B cell (primary cell): Measurements from ENCODE around the gene DYNLL1. TPM values are rescaled to one million over a fixed set of nuclear protein-coding genes. Genes with fewer than 3 reads are reported as not detected.

ENCODE experiments used
- ATAC-seq: fragments of 200-7000 bp; cut with Tn5 transposase; one replicate; pipeline ENCODE4 v1.10.0; 2021; ENCODE audit warnings: low read depth, mild to moderate bottlenecking, moderate number of reproducible peaks, moderate library complexity
- CTCF ChIA-PET: fragments of 350-600 bp; sonication (Branson Sonifier 250); formaldehyde crosslinking; loops from one replicate; lab custom pipeline; 2021; ENCODE audit warnings: antibody characterized with exemption, inconsistent platforms; lab: Charles Lee
- POLR2A ChIA-PET: fragments of 350-600 bp; sonication (Branson Sonifier 250); formaldehyde crosslinking; loops from one replicate; lab custom pipeline; 2021; ENCODE audit warnings: antibody characterized with exemption; lab: Charles Lee
- DNase-seq: peaks from one replicate; pipeline ENCODE4 v3.0.0; 2013
- H2AFZ ChIP-seq: 2 replicates; pipeline ENCODE4 v1.6.1; 2012; ENCODE audit warnings: mild to moderate bottlenecking, low read depth, low read length; ENCODE audit not compliant: insufficient read depth, poor library complexity, severe bottlenecking
- H3K27ac ChIP-seq, 2 donors: 1 replicate in 1 of 2; 2 replicates in 1 of 2; pipeline ENCODE4 v1.5.1; 2012 to 2013; ENCODE audit warnings: low read length in 2 of 2, mild to moderate bottlenecking in 2 of 2, moderate library complexity in 1 of 2
- H3K27me3 ChIP-seq, 4 experiments: fragments of 200-600 bp in 1 of 4; sonication (generic) in 1 of 4; replicated peaks in 1 of 4; 1 replicate in 2 of 4; 2 replicates in 2 of 4; pipeline versions ENCODE4 v1.6.1 to v1.7.0; 2013 to 2016; ENCODE audit warnings: low read length in 3 of 4, mild to moderate bottlenecking in 2 of 4, mixed read lengths in 1 of 4, moderate library complexity in 1 of 4; ENCODE audit not compliant: insufficient read depth in 4 of 4, control insufficient read depth in 3 of 4; ENCODE audit errors: control extremely low read depth in 1 of 4
- H3K36me3 ChIP-seq, 2 experiments: replicated peaks in 1 of 2; 1 replicate in 1 of 2; 2 replicates in 1 of 2; pipeline versions ENCODE4 v1.6.1 to v1.7.1; 2013; ENCODE audit warnings: low read length in 1 of 2; ENCODE audit not compliant: insufficient read depth in 2 of 2, control insufficient read depth in 1 of 2; ENCODE audit errors: control extremely low read depth in 1 of 2, extremely low read depth in 1 of 2
- H3K4me1 ChIP-seq, 2 donors: fragments of 200-600 bp in 1 of 2; sonication (generic) in 1 of 2; 1 replicate in 1 of 2; 2 replicates in 1 of 2; pipeline versions ENCODE4 v1.5.1 to v1.6.1; 2013 to 2017; ENCODE audit warnings: low read length in 2 of 2; ENCODE audit not compliant: control insufficient read depth in 2 of 2, insufficient read depth in 2 of 2
- H3K4me2 ChIP-seq: replicated peaks from 2 replicates; pipeline ENCODE3; 2012; ENCODE audit warnings: mild to moderate bottlenecking, low read depth, low read length; ENCODE audit not compliant: poor library complexity, severe bottlenecking
- H3K4me3 ChIP-seq, 5 experiments: fragments of 200-600 bp in 1 of 5; sonication (generic) in 1 of 5; 1 replicate in 3 of 5; 2 replicates in 2 of 5; pipeline versions ENCODE4 v1.5.1 to v1.7.0; 2011 to 2016; ENCODE audit warnings: low read length in 4 of 5, mild to moderate bottlenecking in 4 of 5, low read depth in 2 of 5, control low read depth in 1 of 5, moderate library complexity in 1 of 5; ENCODE audit not compliant: insufficient read depth in 1 of 5; ENCODE audit errors: control extremely low read depth in 1 of 5, extremely low read depth in 1 of 5
- H3K79me2 ChIP-seq: fragments of 200-600 bp; sonication (generic); one replicate; pipeline ENCODE4 v1.6.0; 2016; ENCODE audit warnings: low read length; ENCODE audit not compliant: control insufficient read depth, insufficient read depth
- H3K9ac ChIP-seq: fragments of 200-600 bp; sonication (generic); 2 replicates; pipeline ENCODE4 v1.6.1; 2017; ENCODE audit warnings: mild to moderate bottlenecking, low read length, moderate library complexity
- H3K9me3 ChIP-seq, 3 donors: one replicate each; pipeline versions ENCODE4 v1.6.1 to v1.7.1; 2013; ENCODE audit warnings: low read length in 2 of 3; ENCODE audit not compliant: control insufficient read depth in 2 of 3, insufficient read depth in 1 of 3; ENCODE audit errors: control extremely low read depth in 1 of 3
- H4K20me1 ChIP-seq: 2 replicates; pipeline ENCODE4 v1.6.0; 2012; ENCODE audit warnings: mild to moderate bottlenecking, low read length; ENCODE audit not compliant: insufficient read depth, control insufficient read depth, poor library complexity, severe bottlenecking
- H3K27ac Mint-ChIP-seq: one replicate; pipeline ENCODE4 v1.8.0; 2021; ENCODE audit warnings: mixed read lengths
- H3K27me3 Mint-ChIP-seq: one replicate; pipeline ENCODE4 v1.8.0; 2021; ENCODE audit warnings: mixed read lengths
- H3K4me1 Mint-ChIP-seq: one replicate; pipeline ENCODE4 v1.8.0; 2021; ENCODE audit warnings: mixed read lengths
- H3K4me3 Mint-ChIP-seq: one replicate; pipeline ENCODE4 v1.8.0; 2021; ENCODE audit warnings: mixed read lengths
- H3K9me3 Mint-ChIP-seq: one replicate; pipeline ENCODE4 v1.8.0; 2022; ENCODE audit warnings: mixed read lengths; ENCODE audit not compliant: insufficient read depth
- CTCF ChIP-seq: fragments of 200-600 bp; IDR thresholded peaks from one replicate; pipeline ENCODE4 v1.8.0; 2022; ENCODE audit warnings: antibody characterized with exemption, mild to moderate bottlenecking
- EZH2 ChIP-seq: IDR thresholded peaks from 2 replicates; pipeline ENCODE4 v1.6.1; 2012; ENCODE audit warnings: borderline replicate concordance, low read depth, mild to moderate bottlenecking, moderate library complexity, low read length; ENCODE audit not compliant: insufficient read depth, poor library complexity, severe bottlenecking
- WGBS: methylation state at CpG from one replicate; pipeline ENCODE4 v1.1.5; 2013; ENCODE audit warnings: missing lambda C conversion rate; ENCODE audit not compliant: insufficient coverage; 5-methylcytosine and 5-hydroxymethylcytosine counted together
- intact Hi-C: fragments of 100-400 bp; cut with micrococcal nuclease; formaldehyde crosslinking; loops from one replicate; pipeline ENCODE4 v1.10.0; 2022
- polyA plus RNA-seq: library from polyadenylated mRNA; depleted of rRNA; stranded (reverse); fragments of >200 nt; gene quantifications from 2 replicates; pipeline ENCODE4 v1.2.3, GENCODE V29; 2012
- total RNA-seq, 2 donors: library from RNA; stranded (reverse); fragments of 120-200 nt in 1 of 2; gene quantifications; 1 replicate in 1 of 2; 2 replicates in 1 of 2; pipeline versions ENCODE4 v1.2.3 to v1.2.4, GENCODE V29; 2013 to 2022

The DYNLL1 gene
- total and polyA plus RNA-seq, 2 donors (not counting 1 experiment from before 2014, with no cell fraction given): 116 to 132 TPM

GRCh38 chr12:120460157-120460556, 35.8 kb upstream of the DYNLL1 start:
- H3K27ac Mint-ChIP-seq: no peak overlapping the region
- intact Hi-C loops: loop anchor here (10.0 kb wide), 1 partner anchor 445 kb away; the partner anchor contains the start of gene SPPL3
- H4K20me1 ChIP-seq: peaks cover 61% of the 10 kb centered on the region

More at GRCh38 chr12:120460157-120460556, 35.8 kb upstream of the DYNLL1 start:
- H3K27ac ChIP-seq: no peak overlapping the region
- no peaks in the 10 kb centered on the region for H3K27me3 ChIP-seq
- no peak overlapping the region for H3K4me3 ChIP-seq
- no peaks in the 10 kb centered on the region for H3K9me3 ChIP-seq
- H3K79me2 ChIP-seq: peaks cover 52% of the 10 kb centered on the region
- Mint-ChIP-seq H3K9me3 (no peaks in the 10 kb centered on the region), H3K4me1 (peaks cover 2% of the 10 kb centered on the region), H3K27me3 (no peaks in the 10 kb centered on the region), H3K4me3 (no peak overlapping the region)
- CTCF ChIA-PET: interaction anchor here (0.9 kb wide), 1 partner anchor 10 kb away, joined by 3 read pairs; no protein-coding TSS in a partner anchor
- peaks cover 15 to 83% of the 10 kb centered on the region in 2 experiments for H3K36me3 ChIP-seq
- POLR2A ChIA-PET: no interaction called here
- WGBS: 100% methylated on average over 2 of the region's 3 CpGs
- no peak for ATAC-seq
- no peak overlapping the region for H3K4me2 ChIP-seq
- no peak overlapping the region for H3K9ac ChIP-seq
- TF ChIP-seq EZH2 (no peak), CTCF (no peak)
- H2AFZ ChIP-seq: no peak overlapping the region
- DNase-seq: no peak
- peaks cover 0 to 4% of the 10 kb centered on the region in 2 donors for H3K4me1 ChIP-seq
